SK-MEL-5 (cell line): Measurements from ENCODE around the gene TMEM132D. TPM values are rescaled to one million over a fixed set of nuclear protein-coding genes. Genes with fewer than 3 reads are reported as not detected.

Experiments used
- DNase-seq: peaks from one replicate; pipeline ENCODE4 v3.0.0-alpha.2; 2016; ENCODE audit warnings: low read depth, low spot score
- in situ Hi-C: cut with HindIII; loops from 2 replicates; pipeline ENCODE4 v1.10.0; 2016; ENCODE audit warnings: low sequenced_read_pairs, high pct_unique_total_duplicates, low pct_unique_long_range_greater_than_20kb
- total RNA-seq: library from RNA; depleted of rRNA; stranded (reverse); fragments of >200 nt; shearing (Covaris generic); gene quantifications from 2 replicates; pipeline ENCODE4 v1.2.3, GENCODE V29; 2014

Gene TMEM132D
- total RNA-seq, 1 experiment from 2014 or later, result 0.03 TPM

- no peak for DNase-seq
- in situ Hi-C loops, result no loop called here
These were observed 309.7 kb downstream of the TMEM132D start for GRCh38 chr12:129594098-129594497.

GRCh38 chr12:129592449-129592848, 311.4 kb downstream of the TMEM132D start:
- in situ Hi-C loops, result no loop called here

GRCh38 chr12:129589503-129589902, 314.3 kb downstream of the TMEM132D start:
- no peak for DNase-seq
- in situ Hi-C loops, result no loop called here

More at GRCh38 chr12:129592449-129592848, 311.4 kb downstream of the TMEM132D start:
- DNase-seq, result no peak

- in situ Hi-C loops, result no loop called here
These were observed 315.7 kb downstream of the TMEM132D start for GRCh38 chr12:129588142-129588541.

GRCh38 chr12:129585296-129585695, 318.5 kb downstream of the TMEM132D start:
- in situ Hi-C loops, result no loop called here
- DNase-seq, result no peak

More at GRCh38 chr12:129588142-129588541, 315.7 kb downstream of the TMEM132D start:
- DNase-seq, result no peak

GRCh38 chr12:129579879-129580278, 323.9 kb downstream of the TMEM132D start:
- no peak for DNase-seq
- in situ Hi-C loops, result no loop called here

- DNase-seq, result no peak
- in situ Hi-C loops, result no loop called here
These were observed 331.8 kb downstream of the TMEM132D start for GRCh38 chr12:129571901-129572494.

GRCh38 chr12:129570796-129571400, 332.9 kb downstream of the TMEM132D start:
- in situ Hi-C loops, result no loop called here
- no peak for DNase-seq

- in situ Hi-C loops, result no loop called here
- DNase-seq, result no peak
These were observed 337.0 kb downstream of the TMEM132D start for GRCh38 chr12:129566800-129567199.

- in situ Hi-C loops, result no loop called here
- no peak for DNase-seq
These were observed 339.1 kb downstream of the TMEM132D start for GRCh38 chr12:129564768-129565167.

- in situ Hi-C loops, result no loop called here
- no peak for DNase-seq
These were observed 340.6 kb downstream of the TMEM132D start for GRCh38 chr12:129563266-129563665.

GRCh38 chr12:129561304-129561703, 342.5 kb downstream of the TMEM132D start:
- in situ Hi-C loops, result no loop called here
- no peak for DNase-seq

- in situ Hi-C loops, result no loop called here
- DNase-seq, result no peak
These were observed 344.0 kb downstream of the TMEM132D start for GRCh38 chr12:129559776-129560175.

GRCh38 chr12:129558036-129558435, 345.8 kb downstream of the TMEM132D start:
- in situ Hi-C loops, result no loop called here
- no peak for DNase-seq

GRCh38 chr12:129556082-129556481, 347.7 kb downstream of the TMEM132D start:
- DNase-seq, result no peak
- in situ Hi-C loops, result no loop called here

GRCh38 chr12:129552996-129553750, 350.7 kb downstream of the TMEM132D start:
- in situ Hi-C loops, result no loop called here
- DNase-seq, result no peak

- in situ Hi-C loops, result no loop called here
- DNase-seq, result no peak
These were observed 352.4 kb downstream of the TMEM132D start for GRCh38 chr12:129551441-129551840.

GRCh38 chr12:129550353-129550752, 353.5 kb downstream of the TMEM132D start:
- in situ Hi-C loops, result no loop called here
- no peak for DNase-seq

GRCh38 chr12:129549656-129550055, 354.2 kb downstream of the TMEM132D start:
- no peak for DNase-seq
- in situ Hi-C loops, result no loop called here
